Kidney epithelial cell (primary cell): ENCODE data around the gene CFAP65. TPM values are rescaled to one million over a fixed set of nuclear protein-coding genes. Genes with fewer than 3 reads are reported as not detected.

Source experiments
- DNase-seq: peaks from one replicate; pipeline ENCODE4 v3.0.0-alpha.2; 2010; ENCODE audit warnings: low read depth
- H3K27me3 ChIP-seq: 2 replicates; pipeline ENCODE4 v1.6.0; 2011; ENCODE audit warnings: low read length; ENCODE audit not compliant: control insufficient read depth, insufficient read depth
- H3K36me3 ChIP-seq: 2 replicates; pipeline ENCODE4 v1.5.1; 2011; ENCODE audit warnings: low read length; ENCODE audit not compliant: control insufficient read depth, insufficient read depth
- H3K4me3 ChIP-seq: 2 replicates; pipeline ENCODE4 v1.5.1; 2011; ENCODE audit warnings: low read depth, mild to moderate bottlenecking, control low read depth, low read length
- CTCF ChIP-seq: IDR thresholded peaks from 2 replicates; pipeline ENCODE4 v1.5.1; 2011; ENCODE audit warnings: mild to moderate bottlenecking, moderate library complexity, low read length, control low read depth, inconsistent platforms; ENCODE audit not compliant: insufficient read depth, poor library complexity, severe bottlenecking
- total RNA-seq: library from RNA; depleted of rRNA; stranded (reverse); fragments of >200 nt; gene quantifications from 2 replicates; pipeline ENCODE4 v1.2.3, GENCODE V29; 2015

Gene CFAP65
- total RNA-seq, 1 donor from 2014 or later = not detected

DNA sequence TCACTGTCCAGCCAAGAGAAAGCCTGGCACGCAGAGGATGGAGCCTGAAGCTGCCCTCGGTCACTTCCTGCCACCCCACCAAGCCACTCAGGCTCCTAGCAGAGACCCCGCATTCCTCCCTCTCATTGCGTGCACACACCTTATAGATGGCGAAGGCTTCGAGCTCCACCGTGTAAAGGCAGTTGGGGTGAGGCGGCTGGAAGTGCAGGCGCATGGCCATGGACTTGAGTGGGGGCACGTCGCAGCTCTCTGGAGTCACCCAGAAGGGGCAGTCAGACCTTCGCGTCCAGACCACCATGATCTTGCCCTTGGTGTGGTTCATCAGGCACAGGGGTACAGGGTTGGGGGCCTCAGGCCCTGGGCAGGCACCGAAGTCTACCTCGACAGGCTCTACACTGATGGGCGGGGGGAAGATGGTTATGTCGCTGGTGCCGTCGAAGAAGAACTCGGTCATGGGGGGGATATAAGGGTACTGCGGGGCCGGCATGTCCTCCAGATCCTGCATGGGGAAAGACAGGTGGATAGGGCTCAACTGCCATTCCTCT, 13.7 kb downstream of the CFAP65 start:
- Histone ChIP-seq H3K4me3 (no peak overlapping the region), H3K36me3 (no peaks in the 10 kb centered on the region), H3K27me3 (peaks cover 38% of the 10 kb centered on the region)
- no peak for TF ChIP-seq CTCF
- DNase-seq = no peak

DNA sequence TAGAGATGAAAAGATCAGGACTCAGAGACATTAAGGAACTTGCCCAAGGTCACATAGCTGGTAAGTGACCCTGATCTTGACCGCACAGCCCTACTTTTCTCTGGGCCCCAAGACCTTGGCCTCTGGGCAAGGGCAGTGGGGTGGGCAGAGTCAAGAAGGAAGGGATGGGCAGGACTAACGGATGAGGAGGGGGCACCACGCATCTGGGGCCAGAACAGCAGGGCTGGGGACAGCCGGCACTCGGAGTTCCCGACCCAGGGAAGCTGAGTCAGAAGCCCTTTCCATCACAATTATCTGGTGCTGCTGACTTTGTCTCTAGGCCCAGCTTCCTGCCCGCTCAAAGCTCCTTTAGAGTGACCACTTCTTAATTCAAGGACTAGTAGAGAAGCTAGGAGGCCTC, 14.4 kb downstream of the CFAP65 start:
- no peak for DNase-seq
- no peaks in the 10 kb centered on the region for H3K36me3 ChIP-seq
- peaks cover 36% of the 10 kb centered on the region for H3K27me3 ChIP-seq
- TF ChIP-seq CTCF = no peak
- H3K4me3 ChIP-seq = no peak overlapping the region

GRCh38 chr2:219025637-219026585, 15.4 kb downstream of the CFAP65 start:
- TF ChIP-seq CTCF = no peak
- no peak overlapping the region for H3K4me3 ChIP-seq
- H3K27me3 ChIP-seq = peaks cover 34% of the 10 kb centered on the region
- no peaks in the 10 kb centered on the region for H3K36me3 ChIP-seq
- DNase-seq = no peak

DNA sequence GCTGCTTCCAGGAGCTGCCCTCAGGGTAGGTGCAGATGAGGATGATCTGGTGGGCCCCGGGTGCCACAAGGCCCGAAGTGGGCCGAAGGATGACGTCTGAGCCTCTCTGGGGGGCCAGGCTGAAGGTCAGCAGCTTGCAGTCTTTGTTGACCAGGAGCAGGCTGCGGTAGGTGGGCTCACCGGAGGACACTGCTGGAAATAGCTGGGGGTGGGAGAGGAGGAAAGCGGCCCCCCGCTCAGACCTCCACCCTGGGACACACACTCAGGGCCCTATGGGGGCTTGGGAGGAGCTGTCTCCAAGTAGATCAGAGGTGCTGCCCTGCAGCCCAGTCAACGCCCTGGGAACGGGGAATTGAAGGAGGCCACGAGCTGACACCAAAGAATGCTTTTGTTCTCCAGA, 17.3 kb downstream of the CFAP65 start:
- peaks cover 36% of the 10 kb centered on the region for H3K27me3 ChIP-seq
- no peak for TF ChIP-seq CTCF
- H3K36me3 ChIP-seq = no peaks in the 10 kb centered on the region
- DNase-seq = no peak
- H3K4me3 ChIP-seq = no peak overlapping the region

- peaks cover 36% of the 10 kb centered on the region for H3K27me3 ChIP-seq
- H3K36me3 ChIP-seq = no peaks in the 10 kb centered on the region
- no peak for TF ChIP-seq CTCF
- H3K4me3 ChIP-seq = no peak overlapping the region
- no peak for DNase-seq
Measured at GRCh38 chr2:219023045-219023605, 18.2 kb downstream of the CFAP65 start.
